ENCODE measurements around the gene DNPEP.

Gene DNPEP

GRCh38 chr2:219388121-219388906 lies 602 bp upstream of the DNPEP start:
- peak overlapping the region; percentile 60 for H3K4me3 ChIP-seq (ENCODE audit: insufficient read length, low read depth)
- H3K27me3 ChIP-seq (ENCODE audit: insufficient read depth, insufficient read length) = peaks cover 8% of the 10 kb centered on the region
- peak overlapping the region; percentile 80 for H3K9ac ChIP-seq (ENCODE audit: insufficient read length, low read depth)
- peaks cover 30% of the 10 kb centered on the region for H3K36me3 ChIP-seq (ENCODE audit: insufficient read depth, insufficient read length, low read length)
- no peak for TF ChIP-seq ZNF274 (IDR thresholded peaks at IDR 0.05; ENCODE audit: low read depth, low read length)
- no peak for TF ChIP-seq SUZ12 (IDR thresholded peaks at IDR 0.05; ENCODE audit: extremely low read depth, insufficient read depth, insufficient read length)
- no peak for TF ChIP-seq YY1 (IDR thresholded peaks at IDR 0.05; ENCODE audit: insufficient read depth, insufficient read length)
- DNase-seq (ENCODE audit: low read depth, low spot score) = peak; percentile 88
- peaks cover 6% of the 10 kb centered on the region for H3K4me1 ChIP-seq (ENCODE audit: insufficient read depth, insufficient read length)
- no peaks in the 10 kb centered on the region for H3K9me3 ChIP-seq (ENCODE audit: insufficient read depth, low read length)

GRCh38 chr2:219386532-219387280 lies 1.0 kb downstream of the DNPEP start:
- peaks cover 8% of the 10 kb centered on the region for H3K27me3 ChIP-seq (ENCODE audit: insufficient read depth, insufficient read length)
- H3K4me1 ChIP-seq (ENCODE audit: insufficient read depth, insufficient read length) = peaks cover 6% of the 10 kb centered on the region
- peaks cover 46% of the 10 kb centered on the region for H3K36me3 ChIP-seq (ENCODE audit: insufficient read depth, insufficient read length, low read length)
- no peak for DNase-seq (ENCODE audit: low read depth, low spot score)
- H3K9me3 ChIP-seq (ENCODE audit: insufficient read depth, low read length) = no peaks in the 10 kb centered on the region
- H3K9ac ChIP-seq (ENCODE audit: insufficient read length, low read depth) = peak overlapping the region; percentile 86
- TF ChIP-seq YY1 (IDR thresholded peaks at IDR 0.05; ENCODE audit: insufficient read depth, insufficient read length) (no peak), ZNF274 (IDR thresholded peaks at IDR 0.05; ENCODE audit: low read depth, low read length) (no peak), SUZ12 (IDR thresholded peaks at IDR 0.05; ENCODE audit: extremely low read depth, insufficient read depth, insufficient read length) (no peak)
- peak overlapping the region; percentile 85 for H3K4me3 ChIP-seq (ENCODE audit: insufficient read length, low read depth)

GRCh38 chr2:219385958-219386520 lies 1.7 kb downstream of the DNPEP start:
- peaks cover 8% of the 10 kb centered on the region for H3K27me3 ChIP-seq (ENCODE audit: insufficient read depth, insufficient read length)
- no peak overlapping the region for H3K9ac ChIP-seq (ENCODE audit: insufficient read length, low read depth)
- TF ChIP-seq ZNF274 (IDR thresholded peaks at IDR 0.05; ENCODE audit: low read depth, low read length) = no peak
- no peak for TF ChIP-seq YY1 (IDR thresholded peaks at IDR 0.05; ENCODE audit: insufficient read depth, insufficient read length)
- TF ChIP-seq SUZ12 (IDR thresholded peaks at IDR 0.05; ENCODE audit: extremely low read depth, insufficient read depth, insufficient read length) = no peak
- peaks cover 52% of the 10 kb centered on the region for H3K36me3 ChIP-seq (ENCODE audit: insufficient read depth, insufficient read length, low read length)
- DNase-seq (ENCODE audit: low read depth, low spot score) = no peak
- no peak overlapping the region for H3K4me3 ChIP-seq (ENCODE audit: insufficient read length, low read depth)
- H3K4me1 ChIP-seq (ENCODE audit: insufficient read depth, insufficient read length) = peaks cover 6% of the 10 kb centered on the region
- no peaks in the 10 kb centered on the region for H3K9me3 ChIP-seq (ENCODE audit: insufficient read depth, low read length)

GRCh38 chr2:219384859-219385258 lies 2.9 kb downstream of the DNPEP start:
- peaks cover 60% of the 10 kb centered on the region for H3K36me3 ChIP-seq (ENCODE audit: insufficient read depth, insufficient read length, low read length)
- no peak overlapping the region for H3K4me3 ChIP-seq (ENCODE audit: insufficient read length, low read depth)
- peaks cover 6% of the 10 kb centered on the region for H3K4me1 ChIP-seq (ENCODE audit: insufficient read depth, insufficient read length)
- no peak overlapping the region for H3K9ac ChIP-seq (ENCODE audit: insufficient read length, low read depth)
- H3K9me3 ChIP-seq (ENCODE audit: insufficient read depth, low read length) = no peaks in the 10 kb centered on the region
- no peak for DNase-seq (ENCODE audit: low read depth, low spot score)
- TF ChIP-seq ZNF274 (IDR thresholded peaks at IDR 0.05; ENCODE audit: low read depth, low read length) = no peak
- H3K27me3 ChIP-seq (ENCODE audit: insufficient read depth, insufficient read length) = peaks cover 8% of the 10 kb centered on the region

GRCh38 chr2:219384083-219384713 lies 3.5 kb downstream of the DNPEP start:
- peaks cover 6% of the 10 kb centered on the region for H3K4me1 ChIP-seq (ENCODE audit: insufficient read depth, insufficient read length)
- peaks cover 60% of the 10 kb centered on the region for H3K36me3 ChIP-seq (ENCODE audit: insufficient read depth, insufficient read length, low read length)
- H3K9me3 ChIP-seq (ENCODE audit: insufficient read depth, low read length) = no peaks in the 10 kb centered on the region
- TF ChIP-seq SUZ12 (IDR thresholded peaks at IDR 0.05; ENCODE audit: extremely low read depth, insufficient read depth, insufficient read length) = no peak
- no peak overlapping the region for H3K9ac ChIP-seq (ENCODE audit: insufficient read length, low read depth)
- H3K4me3 ChIP-seq (ENCODE audit: insufficient read length, low read depth) = no peak overlapping the region
- peaks cover 8% of the 10 kb centered on the region for H3K27me3 ChIP-seq (ENCODE audit: insufficient read depth, insufficient read length)
- no peak for DNase-seq (ENCODE audit: low read depth, low spot score)

GRCh38 chr2:219381448-219381847 lies 6.3 kb downstream of the DNPEP start:
- DNase-seq (ENCODE audit: low read depth, low spot score) = no peak
- H3K36me3 ChIP-seq (ENCODE audit: insufficient read depth, insufficient read length, low read length) = peaks cover 66% of the 10 kb centered on the region
- no peak for TF ChIP-seq ZNF274 (IDR thresholded peaks at IDR 0.05; ENCODE audit: low read depth, low read length)
- TF ChIP-seq YY1 (IDR thresholded peaks at IDR 0.05; ENCODE audit: insufficient read depth, insufficient read length) = no peak

GRCh38 chr2:219380926-219381325 lies 6.8 kb downstream of the DNPEP start:
- no peak for DNase-seq (ENCODE audit: low read depth, low spot score)
- H3K4me3 ChIP-seq (ENCODE audit: insufficient read length, low read depth) = no peak overlapping the region
- TF ChIP-seq SUZ12 (IDR thresholded peaks at IDR 0.05; ENCODE audit: extremely low read depth, insufficient read depth, insufficient read length) (no peak), YY1 (IDR thresholded peaks at IDR 0.05; ENCODE audit: insufficient read depth, insufficient read length) (no peak)
- peaks cover 4% of the 10 kb centered on the region for H3K4me1 ChIP-seq (ENCODE audit: insufficient read depth, insufficient read length)
- H3K27me3 ChIP-seq (ENCODE audit: insufficient read depth, insufficient read length) = no peaks in the 10 kb centered on the region
- H3K9ac ChIP-seq (ENCODE audit: insufficient read length, low read depth) = no peak overlapping the region
- peaks cover 60% of the 10 kb centered on the region for H3K36me3 ChIP-seq (ENCODE audit: insufficient read depth, insufficient read length, low read length)
- H3K9me3 ChIP-seq (ENCODE audit: insufficient read depth, low read length) = no peaks in the 10 kb centered on the region

More at GRCh38 chr2:219381448-219381847, 6.3 kb downstream of the DNPEP start:
- H3K4me1 ChIP-seq (ENCODE audit: insufficient read depth, insufficient read length) = peaks cover 5% of the 10 kb centered on the region
- no peaks in the 10 kb centered on the region for H3K27me3 ChIP-seq (ENCODE audit: insufficient read depth, insufficient read length)
- no peak overlapping the region for H3K4me3 ChIP-seq (ENCODE audit: insufficient read length, low read depth)
- H3K9me3 ChIP-seq (ENCODE audit: insufficient read depth, low read length) = no peaks in the 10 kb centered on the region
- H3K9ac ChIP-seq (ENCODE audit: insufficient read length, low read depth) = no peak overlapping the region

Data from NT2/D1 (cell line).